HG02623 (cell line): ENCODE measurements around the gene GPS2.

Experiments used
- ATAC-seq: cut with Tn5 transposase; IDR thresholded peaks from one replicate; pipeline ENCODE4 v1.9.1; 2021; ENCODE audit warnings: moderate library complexity; ENCODE audit not compliant: unreplicated experiment

Gene GPS2

DNA sequence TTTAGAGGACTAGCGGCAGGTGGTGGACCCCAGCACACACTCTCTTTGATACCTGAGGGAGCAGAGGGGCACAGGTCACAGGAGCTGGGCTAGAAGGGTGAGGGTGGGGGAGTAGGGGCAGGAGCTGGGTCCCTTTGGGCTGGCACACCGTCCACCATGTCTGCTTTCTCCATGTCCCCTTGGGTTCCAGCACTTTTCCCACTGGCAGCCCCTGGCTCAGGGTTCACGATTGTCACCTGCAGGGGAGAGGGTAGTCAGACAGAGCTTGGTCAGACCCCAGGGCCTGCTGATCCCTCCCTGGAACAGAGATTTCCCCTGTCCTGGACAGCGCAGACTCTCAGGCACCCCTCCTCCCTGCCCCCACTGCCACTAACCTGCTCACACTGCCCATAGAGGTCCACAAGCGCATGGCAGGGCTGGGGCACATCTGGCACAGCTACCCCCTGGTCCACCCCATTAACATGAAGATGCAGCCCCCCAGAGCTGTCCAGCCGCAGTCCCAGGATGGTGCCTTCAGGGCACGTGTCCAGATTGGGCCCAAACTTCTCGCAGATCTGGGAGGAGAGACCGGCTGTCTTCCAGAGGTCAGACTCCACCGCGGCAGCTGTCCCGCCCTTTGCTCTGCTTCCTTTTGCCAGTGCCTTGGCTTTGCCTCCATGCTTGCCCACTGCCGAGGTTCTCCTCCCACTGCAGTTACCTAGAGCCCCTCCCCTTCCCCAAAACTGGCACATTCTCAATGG lies 3.1 kb upstream of the GPS2 start:
- no peak for ATAC-seq

DNA sequence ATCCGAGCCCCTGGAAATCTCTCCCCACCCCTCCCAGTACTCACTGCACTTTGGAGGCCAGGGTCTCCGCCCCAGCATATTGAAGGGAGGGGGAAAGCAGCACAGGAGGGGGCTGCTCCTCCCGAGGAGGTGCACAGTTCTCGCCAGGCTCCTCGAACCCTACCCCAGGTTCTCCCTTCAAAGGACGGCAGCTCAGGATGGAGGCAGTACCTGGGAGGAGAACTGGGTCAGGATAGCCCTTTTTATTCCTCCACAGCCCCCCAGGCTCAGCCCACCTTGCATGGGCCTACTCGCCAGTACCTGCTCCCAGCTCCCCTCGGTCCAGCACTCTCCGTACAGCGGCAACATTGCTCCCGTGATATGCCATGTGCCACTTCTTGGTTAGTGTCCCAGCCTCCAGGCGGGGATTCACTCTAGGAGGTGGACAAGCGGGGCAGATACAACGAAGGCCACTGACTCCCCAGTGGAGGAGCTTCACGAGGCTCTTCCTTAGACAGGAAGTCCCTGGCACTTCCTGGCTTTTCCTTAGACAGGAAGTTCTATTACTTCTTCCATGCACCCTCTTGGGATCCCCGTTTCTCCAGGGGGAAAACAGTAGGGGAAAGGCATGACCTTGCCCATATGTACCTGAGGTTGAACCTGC lies 2.1 kb upstream of the GPS2 start:
- ATAC-seq, result no peak

DNA sequence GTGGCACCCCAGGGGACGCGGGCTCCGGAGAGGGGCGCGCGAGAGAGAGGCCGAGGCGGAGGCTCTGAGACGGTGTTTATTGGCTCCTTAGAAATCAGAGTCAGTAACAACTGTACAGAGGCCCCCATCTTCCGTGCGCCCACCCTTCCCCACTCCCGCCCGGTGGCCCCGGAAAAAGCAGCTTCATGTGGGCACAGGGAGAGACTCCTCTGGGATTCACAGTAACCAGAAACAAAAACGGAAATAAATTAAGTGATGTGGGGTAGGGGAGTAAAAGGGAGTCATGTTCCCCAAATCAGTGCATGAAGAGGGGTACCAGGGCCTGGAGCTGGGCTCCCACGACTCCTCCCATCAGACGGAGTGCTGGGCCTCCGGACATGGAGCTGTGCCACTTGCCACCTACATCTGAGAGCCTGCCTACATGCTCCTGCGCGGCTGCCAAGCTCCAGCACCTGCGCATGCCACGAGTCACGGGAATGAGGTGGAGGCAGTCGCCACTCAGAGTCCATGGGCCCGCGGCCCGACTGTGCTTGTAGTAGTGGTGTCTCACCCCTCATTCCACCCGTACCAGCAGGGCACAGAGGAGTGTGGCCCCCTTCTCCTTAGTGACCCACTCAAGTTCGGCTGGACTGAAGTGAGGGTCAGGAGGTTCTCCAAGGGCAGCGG lies 543 bp upstream of the GPS2 start:
- ATAC-seq, result peak; percentile 21

DNA sequence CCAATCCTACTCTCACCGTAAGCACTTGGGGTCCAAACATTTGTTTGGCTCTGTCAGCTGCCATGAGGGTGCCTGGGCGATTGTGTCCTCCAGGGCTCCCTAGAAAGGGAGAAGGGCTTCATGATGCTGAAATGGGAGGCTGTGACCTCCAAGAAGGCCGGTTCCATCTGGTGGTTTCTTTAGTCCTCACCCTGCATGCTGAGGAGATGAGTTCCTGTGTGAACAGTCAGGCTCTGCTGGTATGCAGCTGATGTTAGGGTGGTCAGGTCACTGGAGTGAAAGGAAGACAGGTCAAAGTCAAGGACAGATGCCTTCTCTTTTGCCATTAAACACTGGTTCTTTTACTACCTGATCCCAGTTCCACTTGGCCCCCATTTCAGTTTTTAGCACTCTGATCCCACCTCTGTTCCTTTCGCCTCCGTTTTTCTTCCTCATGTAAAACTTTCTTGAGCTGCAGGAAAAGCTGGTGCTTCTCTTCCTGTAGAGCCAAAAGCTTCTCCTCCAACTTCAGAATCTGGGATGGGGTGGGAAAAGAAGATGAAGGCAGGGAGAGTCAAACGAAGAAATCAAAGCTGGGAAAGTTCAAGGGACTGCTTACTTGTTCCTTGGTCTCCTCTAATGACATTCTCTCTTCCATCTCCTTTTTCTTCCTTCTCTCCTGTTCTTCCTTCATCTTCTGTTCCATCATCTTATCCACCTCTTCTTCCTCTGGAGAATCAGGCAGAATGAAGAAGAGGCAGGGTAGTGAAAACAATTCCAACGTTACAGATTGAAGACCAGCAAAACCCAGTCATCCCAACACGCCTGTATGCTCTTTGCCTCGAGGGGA lies 1.1 kb downstream of the GPS2 start:
- ATAC-seq, result no peak

DNA sequence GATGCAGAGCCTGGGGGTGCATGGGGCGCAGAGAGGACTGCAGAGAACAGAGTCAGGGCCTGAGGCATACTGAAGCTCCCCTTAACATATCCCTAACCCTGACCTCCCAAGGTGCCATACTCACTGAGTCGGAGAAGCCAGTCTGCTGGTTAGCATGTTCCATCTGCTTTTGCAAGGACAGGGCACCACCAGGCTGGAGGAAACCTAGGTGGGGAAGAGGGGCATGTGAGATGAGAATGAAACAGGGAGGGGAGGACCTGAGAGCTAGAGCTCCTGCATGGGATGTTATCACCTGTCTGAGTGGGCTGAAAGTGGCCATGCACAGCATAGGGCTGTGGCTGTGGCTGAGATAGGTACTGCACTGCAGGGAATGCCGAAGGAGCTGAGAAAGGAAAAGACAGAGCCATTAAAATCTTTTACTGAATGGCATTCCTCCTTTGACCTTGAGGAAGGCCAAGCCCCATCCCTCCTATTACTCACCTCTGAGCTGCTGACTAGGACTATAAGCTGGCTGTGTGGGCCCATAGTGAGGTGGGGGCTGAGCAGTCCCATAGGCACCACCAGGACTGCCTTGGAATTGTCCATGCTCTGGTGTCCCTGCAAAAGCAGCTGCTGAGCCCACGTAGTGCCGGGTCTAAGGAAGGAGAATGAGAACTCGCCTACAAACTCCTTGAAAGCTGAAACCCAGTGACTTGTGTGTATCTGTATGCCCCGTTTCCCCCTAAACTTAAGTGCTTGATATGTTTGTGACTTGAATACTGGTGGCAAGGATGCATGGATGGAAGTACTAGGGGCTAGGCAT lies 1.9 kb downstream of the GPS2 start:
- ATAC-seq, result no peak

DNA sequence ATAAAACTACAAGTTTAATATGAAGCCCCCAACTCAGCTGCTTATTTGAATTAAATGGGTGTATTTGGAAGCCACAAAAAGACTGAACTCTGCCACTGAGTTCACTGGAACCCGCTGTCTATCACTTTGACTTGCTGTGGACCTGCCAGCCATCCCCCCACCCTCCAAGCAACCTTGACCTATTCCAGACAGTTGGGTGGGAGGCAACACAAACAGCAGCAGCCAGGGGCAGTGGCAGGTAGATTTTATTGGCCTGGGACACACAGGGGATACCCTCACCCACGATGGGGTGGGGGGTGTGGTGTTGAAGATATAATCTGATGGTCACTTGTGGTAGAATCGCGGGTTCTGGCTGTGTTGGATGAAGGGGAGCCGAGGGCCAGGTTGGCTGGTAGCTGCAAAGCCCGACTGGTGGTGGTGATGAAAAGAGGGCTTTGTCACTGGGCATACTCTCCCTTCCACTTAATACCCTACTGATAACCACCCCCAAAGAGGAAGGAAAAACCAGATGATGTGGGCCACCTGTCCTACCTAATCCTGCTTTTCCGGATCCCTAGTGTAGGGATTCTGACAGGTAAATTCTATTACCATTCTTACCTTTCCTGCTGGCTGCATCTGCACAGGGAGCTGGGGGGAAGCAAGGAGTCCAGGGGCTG lies 2.6 kb downstream of the GPS2 start:
- ATAC-seq, result no peak

DNA sequence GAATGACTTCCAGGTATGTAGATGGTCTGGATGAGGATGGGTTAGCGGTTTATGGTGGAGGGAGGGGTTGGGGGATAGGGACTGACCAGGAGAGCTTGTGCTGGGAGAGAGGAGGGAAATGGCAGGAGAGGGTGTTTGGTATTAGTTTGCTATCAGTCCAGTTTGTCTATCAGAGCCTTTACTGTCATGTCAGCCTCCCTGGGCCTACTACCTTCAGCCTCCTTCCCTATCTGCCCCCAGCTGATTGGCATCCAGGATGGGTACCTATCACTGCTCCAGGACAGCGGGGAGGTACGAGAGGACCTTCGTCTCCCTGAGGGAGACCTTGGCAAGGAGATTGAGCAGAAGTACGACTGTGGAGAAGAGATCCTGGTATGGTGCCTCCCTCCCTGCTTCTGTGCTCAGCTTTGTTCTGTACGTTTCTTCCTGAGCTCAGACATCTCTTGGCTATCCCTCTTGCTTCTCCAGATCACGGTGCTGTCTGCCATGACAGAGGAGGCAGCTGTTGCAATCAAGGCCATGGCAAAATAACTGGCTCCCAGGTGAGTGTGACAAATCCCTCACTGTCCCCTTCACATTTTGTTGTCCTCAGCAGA lies 4.0 kb downstream of the GPS2 start:
- no peak for ATAC-seq

DNA sequence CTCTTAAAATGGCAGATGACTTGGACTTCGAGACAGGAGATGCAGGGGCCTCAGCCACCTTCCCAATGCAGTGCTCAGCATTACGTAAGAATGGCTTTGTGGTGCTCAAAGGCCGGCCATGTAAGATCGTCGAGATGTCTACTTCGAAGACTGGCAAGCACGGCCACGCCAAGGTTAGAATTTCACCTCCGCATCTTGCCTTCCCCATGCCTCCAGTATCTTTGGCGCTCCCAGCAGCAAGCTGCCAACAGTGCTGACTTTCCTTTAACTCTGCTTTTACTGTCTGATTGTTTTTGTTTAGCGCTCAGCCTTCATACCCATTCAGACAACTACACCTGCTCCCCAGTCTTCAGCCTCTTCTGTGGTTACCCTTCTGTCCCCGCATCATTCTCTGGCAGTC lies 5.5 kb downstream of the GPS2 start:
- no peak for ATAC-seq

DNA sequence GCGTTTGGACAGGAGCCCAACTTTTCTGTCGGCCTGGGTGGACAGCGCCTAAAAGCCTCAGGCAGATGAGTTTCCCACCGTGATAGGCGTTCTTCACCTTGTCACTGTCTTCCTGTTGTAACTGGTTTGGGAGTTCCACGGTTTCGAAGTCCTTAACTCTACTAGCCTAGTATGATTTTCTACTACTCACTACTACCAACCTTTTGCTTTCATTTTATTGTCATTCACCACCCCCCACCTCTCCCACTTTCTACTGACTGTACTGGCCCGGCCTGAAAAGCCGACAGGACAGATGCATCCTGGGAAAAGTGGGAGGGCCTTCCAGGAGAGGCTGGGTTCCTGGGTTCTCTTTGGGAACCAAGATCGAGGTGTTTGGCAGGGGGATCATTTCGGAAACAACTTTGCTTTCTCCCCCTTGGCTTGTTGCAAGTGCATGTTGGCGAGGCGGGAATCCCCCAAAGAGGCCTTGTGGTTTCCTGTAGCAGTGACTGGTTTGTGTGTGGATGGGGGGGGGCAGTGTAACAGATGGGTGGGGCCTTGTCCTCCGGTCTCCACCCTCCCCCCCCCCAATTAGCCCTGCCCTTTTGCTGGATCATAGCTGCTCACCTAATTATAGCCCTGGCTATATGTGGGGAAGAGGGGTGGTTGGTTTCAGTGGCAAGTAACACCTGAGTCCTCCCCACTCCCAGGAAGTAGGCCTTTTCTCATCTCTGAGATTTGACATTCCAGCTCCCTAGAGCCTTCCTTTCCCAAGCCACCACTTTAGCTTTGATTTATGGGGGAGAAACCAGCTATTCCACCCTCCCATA lies 6.3 kb downstream of the GPS2 start:
- ATAC-seq, result no peak

DNA sequence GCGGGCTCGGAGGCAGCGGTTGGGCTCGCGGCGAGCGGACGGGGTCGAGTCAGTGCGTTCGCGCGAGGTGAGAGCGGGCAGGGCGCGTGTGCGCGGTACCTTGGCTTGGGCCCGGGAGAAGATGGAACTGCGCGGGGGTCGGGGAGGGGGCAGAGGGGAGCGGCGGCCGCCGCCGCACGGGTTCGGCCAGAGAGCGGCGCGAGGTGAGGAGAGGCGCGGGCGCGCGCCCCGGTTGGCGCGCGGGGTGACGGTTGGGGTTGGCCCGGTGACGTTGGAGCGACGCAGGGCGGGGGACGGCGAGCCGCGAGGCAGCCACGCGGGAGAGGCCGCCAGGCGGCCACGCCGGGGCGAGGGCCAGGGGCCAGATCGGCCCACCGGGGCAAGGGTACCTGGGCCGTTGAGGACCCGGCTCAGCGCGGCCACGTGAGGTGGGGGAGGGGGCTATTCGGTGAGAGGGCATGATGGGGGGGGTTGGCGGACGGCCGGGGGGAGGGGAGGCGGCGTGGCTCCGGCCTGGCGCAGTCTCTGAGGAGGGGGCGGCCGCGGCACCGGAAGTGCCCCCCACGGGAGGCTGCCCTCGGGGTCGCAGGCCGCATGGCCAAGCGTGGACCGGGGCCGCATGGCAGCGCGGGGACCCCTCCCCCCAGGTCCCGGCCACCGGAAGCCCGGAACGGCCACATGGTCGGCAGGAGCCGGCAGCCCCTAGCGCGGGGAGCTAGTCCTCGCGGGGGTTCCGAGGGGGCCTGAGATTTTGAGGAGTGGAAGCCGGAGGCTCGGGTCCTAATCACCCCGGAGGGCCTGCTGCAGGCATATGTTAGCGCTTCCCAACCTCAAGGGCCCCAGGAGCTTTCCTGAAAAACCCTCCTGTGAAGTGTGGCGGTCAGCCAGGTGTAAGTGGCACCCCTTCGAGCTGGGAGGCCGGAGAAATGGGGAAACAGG lies 7.2 kb downstream of the GPS2 start:
- no peak for ATAC-seq

DNA sequence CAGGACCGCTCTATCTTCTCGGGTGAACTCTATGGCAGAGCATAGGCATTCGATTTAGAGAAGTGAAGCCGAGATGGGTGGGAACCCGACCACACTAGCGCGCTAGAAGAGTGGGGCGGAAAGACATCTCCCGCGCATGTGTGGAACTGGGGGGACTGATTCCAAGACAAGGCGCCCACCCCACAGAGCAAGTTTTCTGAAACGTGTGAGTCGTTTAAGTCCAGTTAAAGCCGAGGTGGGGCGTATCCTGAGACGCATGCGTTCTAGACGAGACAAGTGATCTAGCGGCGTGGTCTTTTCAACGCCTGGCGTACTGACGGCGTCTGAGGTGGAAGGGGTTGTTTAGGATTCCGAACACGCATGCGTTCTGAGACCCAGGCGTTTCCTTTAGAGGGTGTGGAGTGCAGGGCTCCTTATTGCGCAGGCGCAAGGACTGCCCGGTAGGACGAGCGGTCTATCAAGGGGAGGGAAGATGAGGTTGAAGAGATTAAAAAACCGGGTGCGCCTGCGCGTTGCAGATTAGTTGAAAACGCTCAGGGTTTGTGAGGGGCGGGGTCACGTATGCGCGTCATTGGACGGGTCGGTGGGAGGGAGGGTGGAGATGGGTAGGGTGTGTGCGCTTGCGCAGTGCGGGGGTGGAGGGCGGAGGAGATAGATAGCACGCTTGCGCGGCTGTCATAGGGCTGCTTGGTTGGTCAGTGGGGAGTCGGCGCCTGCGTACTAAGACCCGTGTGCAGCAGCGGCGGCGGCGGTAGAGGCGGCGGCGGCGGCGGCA lies 8.1 kb downstream of the GPS2 start, which contains the start of gene EIF5A:
Gene EIF5A (plus strand): TSS at position 718 of the 775 bp plus-strand sequence. CDS start 2,008 bp downstream, outside the sequence.
- ATAC-seq, result peak; percentile 69

DNA sequence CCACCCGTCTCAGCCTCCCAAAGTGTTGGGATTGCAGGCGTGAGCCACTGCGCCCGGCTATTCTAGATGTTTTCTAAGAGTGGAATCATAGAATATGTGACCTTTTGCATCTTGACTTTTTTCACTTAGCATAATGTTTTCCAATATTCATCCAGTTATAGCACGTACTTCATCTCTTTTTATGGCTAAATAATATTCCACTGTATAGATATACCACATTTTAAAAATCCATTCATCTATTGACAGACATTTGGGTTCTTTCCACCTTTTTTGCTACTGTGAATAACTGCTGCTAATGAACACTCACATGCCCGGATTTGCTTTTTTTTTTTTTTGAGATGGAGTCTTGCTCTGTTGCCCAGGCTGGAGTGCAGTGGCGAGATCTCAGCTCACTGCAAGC lies 11.0 kb downstream of the GPS2 start:
- ATAC-seq, result no peak

DNA sequence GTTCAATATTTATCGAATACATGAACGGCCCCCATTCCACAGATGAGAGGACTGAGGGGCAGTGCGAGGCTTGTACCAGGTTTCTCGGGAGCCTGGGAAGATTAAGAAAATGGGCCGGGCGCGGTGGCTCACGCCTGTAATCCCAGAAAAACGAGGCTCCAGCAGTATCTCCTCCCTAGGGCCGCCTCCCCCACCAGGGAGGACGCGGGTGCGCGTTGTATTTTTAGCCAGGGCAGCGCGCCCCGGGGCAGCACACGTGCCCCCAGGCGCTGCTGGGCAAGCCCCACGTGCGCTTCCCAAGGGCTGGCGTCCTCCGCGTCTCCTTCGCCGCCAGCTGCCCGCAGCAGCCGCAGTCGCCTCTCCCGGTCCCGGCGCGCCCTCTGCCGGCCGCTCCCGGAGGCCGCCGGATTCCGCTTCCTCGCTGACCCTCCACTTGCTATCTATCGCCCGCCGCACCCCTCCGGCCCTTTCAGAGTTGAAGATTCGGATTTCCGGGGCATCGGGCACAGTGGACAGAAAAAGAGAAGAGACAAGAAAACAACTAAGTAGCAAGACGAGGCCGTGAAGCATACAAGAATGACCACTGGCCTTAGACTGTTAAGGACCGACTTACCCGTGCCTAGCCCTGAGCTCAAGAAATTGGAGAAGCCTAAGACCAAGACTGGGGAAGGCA lies 18.8 kb downstream of the GPS2 start:
- no peak for ATAC-seq

DNA sequence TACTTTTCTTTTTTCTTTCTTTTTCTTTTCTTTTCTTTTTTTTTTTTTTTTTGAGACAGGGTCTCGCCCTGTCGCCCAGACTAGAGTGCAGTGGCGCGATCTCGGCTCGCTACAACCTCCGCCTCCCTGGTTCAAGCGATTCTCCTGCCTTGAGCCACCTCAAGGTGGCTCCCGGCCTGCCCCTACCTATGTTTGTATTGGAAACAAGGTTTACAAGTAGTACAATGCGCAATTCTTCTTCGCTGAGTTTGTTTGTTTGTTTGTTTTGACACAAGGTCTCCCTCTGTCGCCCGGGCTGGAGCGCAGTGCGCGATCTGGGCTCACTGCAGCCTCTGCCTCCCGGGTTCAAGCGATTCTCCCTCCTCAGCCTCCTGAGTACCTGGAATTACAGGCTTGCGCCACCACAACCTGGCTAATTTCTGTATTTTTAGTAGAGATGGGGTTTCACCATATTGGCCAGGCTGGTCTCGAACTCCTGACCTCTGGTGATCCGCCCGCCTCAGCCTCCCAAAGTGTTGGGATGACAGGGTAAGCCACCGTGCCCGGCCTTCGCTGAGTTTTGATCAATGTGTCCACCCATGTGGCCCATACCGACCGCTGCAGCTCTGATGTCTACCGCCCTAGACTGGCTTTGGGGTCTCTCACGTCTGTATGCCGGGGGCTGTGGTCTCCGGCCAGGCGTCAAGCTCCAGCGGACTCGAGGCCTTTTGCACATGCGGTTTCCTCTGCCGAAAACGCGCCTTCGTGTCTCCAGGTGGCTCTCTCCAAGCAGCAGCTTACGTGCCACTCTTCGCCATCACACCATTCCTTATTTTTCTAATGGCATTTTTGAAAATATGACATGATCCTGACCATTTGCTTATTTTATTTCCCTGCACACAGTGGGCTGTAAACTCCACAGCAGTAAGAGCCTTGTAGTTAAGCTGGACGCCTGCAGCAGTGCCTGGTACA lies 19.7 kb downstream of the GPS2 start:
- no peak for ATAC-seq

DNA sequence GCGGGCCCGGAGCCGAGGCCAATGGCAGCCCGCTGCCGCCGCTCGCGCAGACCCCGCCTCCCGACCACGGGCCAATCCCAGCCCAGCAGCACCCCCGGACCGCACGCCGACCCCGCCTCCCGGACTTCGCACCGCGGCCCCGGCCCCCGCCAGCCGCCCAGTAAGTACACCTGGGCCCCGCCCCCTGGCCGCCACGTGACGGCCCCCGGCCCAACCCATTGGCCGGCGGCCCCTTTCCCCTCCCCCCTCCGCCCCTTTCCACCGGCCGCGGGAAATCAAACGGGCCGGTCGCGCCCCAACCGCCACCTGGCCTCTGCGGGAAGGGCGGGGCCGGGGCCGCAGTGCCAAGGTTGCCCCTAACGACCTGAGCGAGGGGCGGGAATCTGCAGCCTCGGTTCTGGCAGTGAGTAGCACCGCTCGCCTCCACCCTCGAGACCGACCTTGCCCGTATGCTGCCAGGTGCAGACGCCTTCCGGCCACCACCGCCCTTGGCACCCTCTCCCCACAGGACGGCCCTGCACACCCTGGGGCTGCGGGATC lies 20.5 kb downstream of the GPS2 start, which contains the start of gene YBX2:
Gene YBX2 (minus strand): TSS at position 26 of the 540 bp plus-strand sequence. CDS start 139 bp downstream, outside the sequence.
- ATAC-seq, result no peak
